Muscle layer of colon (tissue), 2 donors: ENCODE data around the gene PPP5C.
A peak's percentile ranks its signal among the peaks of the same experiment; 100 is the strongest.
"Not testable (repeated sequence)": the region's sequence is repeated elsewhere in the genome, so short reads cannot be mapped to it uniquely, and the experiment has no call there.

Source experiments
- H3K27ac ChIP-seq: one replicate; pipeline ENCODE4 v1.7.0; 2013; ENCODE audit warnings: low read depth, mild to moderate bottlenecking, low read length, moderate library complexity
- H3K27me3 ChIP-seq, 2 donors: one replicate each; pipeline ENCODE4 v1.7.0; 2013; ENCODE audit warnings: low read length in 2 of 2, mild to moderate bottlenecking in 2 of 2; ENCODE audit not compliant: insufficient read depth in 2 of 2, control insufficient read depth in 1 of 2
- H3K36me3 ChIP-seq: one replicate; pipeline ENCODE4 v1.7.0; 2013; ENCODE audit warnings: mild to moderate bottlenecking, low read length; ENCODE audit not compliant: insufficient read depth
- H3K4me1 ChIP-seq: one replicate; pipeline ENCODE4 v1.7.0; 2013; ENCODE audit warnings: mild to moderate bottlenecking, low read length; ENCODE audit not compliant: insufficient read depth
- H3K4me3 ChIP-seq, 2 donors: one replicate each; pipeline ENCODE4 v1.7.0; 2013; ENCODE audit warnings: low read length in 2 of 2, low read depth in 1 of 2, mild to moderate bottlenecking in 1 of 2, moderate library complexity in 1 of 2
- H3K9ac ChIP-seq: one replicate; pipeline ENCODE4 v1.7.0; 2013; ENCODE audit warnings: low read length
- H3K9me3 ChIP-seq: one replicate; pipeline ENCODE4 v1.7.0; 2013; ENCODE audit warnings: mild to moderate bottlenecking, low read length
- donor health status: abdominal sarcoma.
- donor health status: Adenocarcinoma of cecum.

The PPP5C gene

DNA sequence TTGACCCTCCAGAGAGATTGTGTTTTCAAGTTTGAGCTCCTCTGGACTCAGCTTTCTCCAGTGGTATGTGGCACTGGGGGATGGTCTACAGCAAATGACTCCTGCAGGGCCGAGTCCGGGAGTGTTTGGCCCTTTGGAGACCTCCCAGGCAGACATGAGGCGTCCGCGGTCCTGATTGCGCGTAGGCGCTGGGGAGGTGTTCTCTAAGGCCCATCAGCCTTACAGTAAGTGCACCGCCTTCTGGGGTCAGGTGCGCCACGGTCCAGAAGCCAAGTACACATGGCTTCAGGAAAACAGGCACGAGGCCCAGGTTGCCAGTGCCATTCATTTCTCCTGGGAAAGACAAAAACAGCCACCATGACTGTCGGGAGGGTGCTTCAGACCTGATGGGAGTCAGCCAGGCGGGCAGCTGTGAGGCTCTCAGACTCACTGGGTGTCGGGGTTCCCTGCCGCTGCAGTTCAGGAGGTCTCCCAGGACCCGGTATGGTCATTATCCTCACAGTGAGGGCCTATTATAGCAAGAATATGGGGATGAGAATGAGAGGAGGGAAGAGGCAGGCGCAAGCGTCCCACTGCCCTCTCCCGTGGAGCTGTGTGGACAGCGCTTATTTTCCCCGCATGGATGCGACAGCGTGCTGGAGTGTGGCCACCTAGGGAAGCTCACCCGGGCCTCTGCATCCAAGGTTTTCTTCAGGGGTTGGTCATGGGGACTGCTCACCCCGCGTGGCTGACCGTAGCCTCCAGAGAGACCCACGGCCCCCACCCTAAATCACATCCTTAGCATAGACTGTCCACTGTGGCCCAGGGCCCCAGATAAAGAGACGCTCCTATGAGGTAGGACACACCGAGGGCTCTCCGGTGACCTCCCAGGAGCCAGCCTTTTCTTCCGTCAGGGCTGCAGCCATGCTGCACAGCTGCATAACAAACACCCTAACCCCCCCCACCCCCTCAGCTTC lies 44.7 kb downstream of the PPP5C start:
- H3K27ac ChIP-seq = no peak overlapping the region
- no peaks in the 10 kb centered on the region for H3K4me1 ChIP-seq
- peaks cover 43% of the 10 kb centered on the region for H3K36me3 ChIP-seq
- no peak overlapping the region for H3K4me3 ChIP-seq
- no peak overlapping the region for H3K9ac ChIP-seq
- H3K9me3 ChIP-seq = no peaks in the 10 kb centered on the region
- no peaks in the 10 kb centered on the region for H3K27me3 ChIP-seq

DNA sequence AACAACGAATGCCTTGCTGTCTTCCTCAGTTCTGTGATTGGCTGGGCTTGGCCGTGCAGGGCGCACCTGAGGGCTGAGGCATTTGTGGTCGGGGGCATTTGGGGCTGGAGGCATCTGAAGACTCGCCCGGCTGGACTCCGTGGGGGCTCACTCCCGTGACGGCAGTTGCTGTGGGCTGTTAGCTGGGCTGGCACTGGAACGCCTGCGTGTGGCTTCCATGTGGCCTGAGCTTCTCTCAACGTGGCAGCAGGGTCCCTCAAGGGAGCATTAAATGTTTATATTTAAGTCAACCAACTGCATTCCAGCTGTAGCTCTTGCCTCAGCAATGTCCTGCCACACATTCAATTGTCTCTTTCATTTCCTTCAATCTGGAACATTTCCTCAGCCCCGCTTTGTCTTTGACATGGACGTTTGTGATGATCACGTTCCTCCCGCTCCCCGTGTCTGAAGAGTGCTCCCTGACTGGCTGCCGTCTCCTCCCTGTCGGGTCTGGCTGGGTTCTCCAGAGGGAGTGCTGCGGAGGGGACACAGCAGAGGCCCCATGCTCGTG lies 45.4 kb downstream of the PPP5C start:
- Histone ChIP-seq H3K9me3 (no peaks in the 10 kb centered on the region), H3K27ac (no peak overlapping the region), H3K4me3 (no peak overlapping the region), H3K4me1 (no peaks in the 10 kb centered on the region), H3K36me3 (peaks cover 41% of the 10 kb centered on the region), H3K9ac (no peak overlapping the region), H3K27me3 (no peaks in the 10 kb centered on the region)

DNA sequence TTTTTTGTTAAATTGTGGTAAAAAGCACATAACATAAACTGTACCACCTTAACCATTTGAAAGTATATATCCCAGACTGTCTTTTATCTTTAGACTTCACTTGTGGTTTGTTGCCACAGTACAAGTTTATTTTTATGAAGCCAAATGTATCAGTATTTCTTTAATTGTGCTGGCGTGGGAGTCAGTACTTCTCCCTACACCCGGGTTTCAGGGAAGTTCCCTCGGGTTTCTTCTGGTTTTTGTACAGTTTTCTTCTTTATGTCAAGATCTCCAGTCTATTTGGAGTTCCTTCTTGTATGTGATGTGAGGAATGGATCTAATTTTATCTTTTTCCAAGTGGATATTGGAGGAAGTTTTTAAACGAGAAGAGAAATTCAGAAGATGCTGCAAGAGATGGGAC lies 46.0 kb downstream of the PPP5C start:
- Histone ChIP-seq H3K36me3 (peaks cover 36% of the 10 kb centered on the region), H3K4me1 (no peaks in the 10 kb centered on the region), H3K27ac (no peak overlapping the region), H3K9ac (no peak overlapping the region), H3K27me3 (no peaks in the 10 kb centered on the region), H3K9me3 (no peaks in the 10 kb centered on the region), H3K4me3 (no peak overlapping the region)

DNA sequence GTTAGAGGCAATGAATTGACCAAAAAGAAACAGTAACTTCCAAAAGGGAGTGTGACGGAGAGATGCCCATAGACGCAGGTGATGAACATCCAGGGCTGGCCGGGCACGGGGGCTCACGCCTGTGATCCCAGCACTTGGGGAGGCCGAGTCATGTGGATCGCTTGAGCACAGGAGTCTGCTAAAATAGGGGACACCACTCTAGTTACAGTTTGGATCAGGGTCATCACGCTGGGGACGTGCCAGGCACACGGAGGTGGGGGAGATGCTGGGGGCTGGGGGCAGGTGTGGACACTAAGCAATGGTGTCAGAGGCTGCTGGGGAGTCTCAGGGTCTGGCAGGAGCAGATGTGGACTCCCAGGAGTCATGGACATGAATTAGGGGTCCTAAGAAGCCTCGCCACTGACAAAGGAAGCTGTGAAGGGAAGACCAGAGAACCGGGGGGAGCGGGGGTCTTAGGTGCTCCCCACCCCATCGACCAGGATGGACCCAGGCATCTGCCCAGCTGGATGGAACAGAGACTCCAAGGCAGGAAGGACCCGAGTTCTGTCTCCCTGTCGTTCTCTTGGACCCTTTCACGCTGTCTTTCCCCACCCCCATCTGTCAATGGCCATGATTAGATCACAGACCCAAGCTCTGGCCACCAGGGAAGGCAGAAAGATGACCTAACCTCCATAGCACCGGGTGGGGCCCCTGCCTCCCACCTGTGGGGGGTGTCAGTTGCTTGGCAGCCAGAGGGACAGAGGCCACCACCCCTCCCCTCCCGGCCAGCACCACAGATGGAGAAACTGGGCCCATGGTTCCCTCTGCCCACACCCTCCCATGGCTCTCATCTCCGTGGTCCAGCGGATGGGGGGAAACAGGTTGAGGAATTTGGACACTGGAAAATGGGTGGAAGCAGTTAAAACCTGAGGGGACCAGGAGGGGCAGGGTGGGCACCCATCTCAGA lies 46.8 kb downstream of the PPP5C start:
- H3K27me3 ChIP-seq = no peaks in the 10 kb centered on the region

DNA sequence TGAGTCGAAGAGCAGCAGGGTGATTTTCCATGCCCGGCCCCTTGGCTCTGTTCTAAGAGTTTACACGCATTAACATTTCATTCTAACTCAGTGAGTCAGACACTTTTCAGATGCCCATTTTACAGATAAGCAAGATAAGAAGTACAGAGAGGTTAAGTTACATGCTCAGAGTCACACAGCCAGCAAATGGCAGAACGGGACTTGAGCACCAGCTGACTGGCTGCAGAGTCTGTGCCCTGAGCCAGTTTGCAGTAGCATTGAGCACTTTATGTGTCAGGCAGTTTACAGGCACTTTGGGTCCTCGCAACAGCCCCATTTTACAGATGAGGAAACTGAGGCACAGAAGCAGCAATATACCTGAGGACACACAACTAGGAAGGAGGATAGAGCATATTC lies 47.5 kb downstream of the PPP5C start:
- H3K36me3 ChIP-seq = peaks cover 21% of the 10 kb centered on the region
- H3K9ac ChIP-seq = no peak overlapping the region
- H3K4me3 ChIP-seq = no peak overlapping the region
- no peak overlapping the region for H3K27ac ChIP-seq
- H3K9me3 ChIP-seq = no peaks in the 10 kb centered on the region
- no peaks in the 10 kb centered on the region for H3K27me3 ChIP-seq
- H3K4me1 ChIP-seq = no peaks in the 10 kb centered on the region

More for the DNA sequence above, 46.8 kb downstream of the PPP5C start:
- Histone ChIP-seq H3K36me3 (peaks cover 27% of the 10 kb centered on the region), H3K9me3 (no peaks in the 10 kb centered on the region), H3K27ac (no peak overlapping the region), H3K4me1 (no peaks in the 10 kb centered on the region), H3K4me3 (no peak overlapping the region), H3K9ac (no peak overlapping the region)

DNA sequence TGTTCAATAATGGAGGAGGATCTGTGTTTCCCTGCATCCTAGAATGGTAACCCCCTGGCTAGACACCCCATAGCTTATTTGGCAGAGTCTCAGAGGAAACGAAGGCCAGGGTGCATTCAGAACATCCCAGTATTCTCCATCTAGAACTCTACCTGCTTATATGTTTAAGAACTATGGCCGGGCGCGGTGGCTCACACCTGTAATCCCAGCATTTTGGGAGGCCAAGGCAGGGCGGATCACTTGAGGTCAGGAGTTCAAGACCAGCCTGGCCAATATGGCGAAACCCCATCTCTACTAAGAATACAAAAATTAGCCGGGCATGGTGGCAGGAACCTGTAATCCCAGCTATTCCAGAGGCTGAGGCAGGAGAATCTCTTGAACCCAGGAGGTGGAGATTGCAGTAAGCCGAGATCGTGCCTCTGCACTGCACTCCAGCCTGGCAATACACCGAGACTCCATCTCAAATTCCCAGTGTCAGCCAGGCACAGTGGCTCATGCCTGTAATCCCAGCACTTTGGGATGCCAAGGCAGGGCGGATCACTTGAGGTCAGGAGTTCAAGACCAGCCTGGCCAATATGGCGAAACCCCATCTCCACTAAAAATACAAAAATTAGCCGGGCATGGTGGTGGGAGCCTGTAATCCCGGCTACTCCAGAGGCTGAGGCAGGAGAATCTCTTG lies 51.1 kb downstream of the PPP5C start:
- not testable (repeated sequence) for H3K4me3 ChIP-seq

DNA sequence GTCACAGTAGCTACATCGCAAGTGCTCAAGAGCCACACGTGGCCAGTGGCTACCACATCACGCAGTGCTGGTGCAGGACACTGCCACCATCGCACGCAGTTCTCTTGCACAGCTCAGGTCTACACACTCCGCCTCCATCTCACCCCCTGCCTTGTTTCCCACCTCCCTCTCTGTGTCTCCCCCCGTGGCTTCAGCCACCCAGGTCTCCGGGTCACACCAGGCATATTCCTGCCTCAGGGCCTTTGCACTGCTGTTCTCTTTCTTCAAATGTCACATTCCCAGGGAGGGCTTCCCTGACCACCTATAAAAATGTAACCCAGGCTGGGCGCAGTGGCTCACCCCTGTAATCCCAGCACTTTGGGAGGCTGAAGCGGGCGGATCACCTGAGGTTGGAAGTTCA lies 55.8 kb downstream of the PPP5C start:
- H3K27me3 ChIP-seq = peaks cover 9 to 43% of the 10 kb centered on the region in 2 donors
- H3K4me1 ChIP-seq = peaks cover 7% of the 10 kb centered on the region
- no peak overlapping the region for H3K9ac ChIP-seq
- H3K4me3 ChIP-seq = no peak overlapping the region
- H3K9me3 ChIP-seq = no peaks in the 10 kb centered on the region
- no peak overlapping the region for H3K27ac ChIP-seq
- no peaks in the 10 kb centered on the region for H3K36me3 ChIP-seq

More for the DNA sequence above, 51.1 kb downstream of the PPP5C start:
- H3K4me1 ChIP-seq, H3K27ac ChIP-seq, H3K36me3 ChIP-seq, H3K27me3 ChIP-seq, H3K9me3 ChIP-seq, H3K9ac ChIP-seq: not testable (repeated sequence)

DNA sequence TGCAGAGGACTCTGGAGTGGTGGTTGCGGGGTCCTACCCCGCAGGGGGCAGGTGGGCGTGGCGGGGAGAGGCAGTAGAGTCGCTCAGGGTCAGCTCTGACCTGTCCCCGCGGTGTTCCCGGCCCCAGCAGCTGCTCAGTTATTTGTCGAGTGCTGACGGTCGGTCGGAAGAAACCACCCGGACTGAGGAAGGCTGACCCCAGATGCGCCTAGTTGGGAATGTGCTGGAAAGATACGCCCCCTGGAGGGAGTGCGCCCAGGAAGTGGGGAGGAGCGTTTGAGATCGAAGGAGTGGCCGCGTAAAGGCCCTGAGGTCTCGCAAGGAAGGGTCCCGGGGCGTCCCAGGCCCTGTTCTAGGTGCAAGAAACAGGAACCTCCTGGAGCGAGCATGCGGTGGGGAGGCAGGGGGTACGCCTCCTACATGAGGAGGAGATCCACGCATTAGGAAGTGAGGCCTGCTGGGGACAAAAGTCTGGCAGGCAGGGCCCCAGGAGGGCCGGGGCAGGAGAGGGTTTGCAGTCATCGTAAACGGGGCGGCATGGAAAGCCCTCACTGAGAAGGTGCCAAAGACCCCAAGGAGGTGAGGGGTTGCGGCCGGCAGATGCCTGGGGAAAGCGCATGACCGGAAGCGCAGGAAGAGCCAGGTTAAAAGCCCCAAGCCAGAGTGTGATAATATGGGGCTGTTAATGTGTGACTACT lies 57.3 kb downstream of the PPP5C start:
- Histone ChIP-seq H3K9me3 (no peaks in the 10 kb centered on the region), H3K27ac (peak overlapping the region; percentile 52), H3K27me3 (peaks cover 9 to 52% of the 10 kb centered on the region in 2 donors), H3K36me3 (no peaks in the 10 kb centered on the region), H3K9ac (no peak overlapping the region), H3K4me3 (peak overlapping the region; percentile 38 to 43), H3K4me1 (peaks cover 7% of the 10 kb centered on the region)

DNA sequence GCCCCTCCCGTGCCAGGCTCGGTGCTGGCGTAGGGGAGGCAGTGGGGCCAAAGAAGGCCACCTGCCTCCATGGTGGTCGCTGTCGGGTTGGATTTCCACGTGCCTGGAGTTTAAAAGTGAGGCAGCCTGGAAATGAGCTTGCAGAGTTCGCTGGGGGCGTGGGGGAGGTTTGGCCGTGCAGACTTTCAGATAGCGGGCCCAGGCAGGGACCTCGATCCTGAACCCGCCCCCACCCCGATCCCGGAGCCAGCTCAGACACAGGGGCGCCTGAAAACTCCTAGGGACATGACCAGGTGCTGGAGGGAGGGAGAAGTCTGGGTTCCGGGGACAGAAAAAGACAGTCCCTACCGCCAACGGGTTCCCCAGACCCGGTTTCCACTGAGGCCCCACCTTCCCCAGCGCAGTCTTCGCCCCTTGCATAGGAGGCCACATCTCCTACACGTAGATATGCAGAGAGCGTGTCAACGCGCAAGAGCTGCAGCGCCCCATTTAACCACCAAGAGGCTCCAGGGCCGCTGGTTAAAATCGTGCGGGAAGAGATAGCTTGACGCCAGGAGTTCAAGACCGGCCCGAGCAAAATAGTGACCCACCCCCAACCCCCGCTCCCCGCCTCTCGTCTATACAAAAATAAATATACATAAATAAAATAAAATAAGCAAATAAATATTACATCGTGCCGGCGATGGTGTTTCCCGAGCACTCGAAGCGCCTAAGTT lies 58.0 kb downstream of the PPP5C start:
- Histone ChIP-seq H3K9ac (no peak overlapping the region), H3K27ac (no peak overlapping the region), H3K9me3 (no peaks in the 10 kb centered on the region), H3K36me3 (no peaks in the 10 kb centered on the region), H3K27me3 (peaks cover 9 to 52% of the 10 kb centered on the region in 2 donors), H3K4me3 (peak overlapping the region in 1 of 2 donors; percentile 43), H3K4me1 (peaks cover 7% of the 10 kb centered on the region)

DNA sequence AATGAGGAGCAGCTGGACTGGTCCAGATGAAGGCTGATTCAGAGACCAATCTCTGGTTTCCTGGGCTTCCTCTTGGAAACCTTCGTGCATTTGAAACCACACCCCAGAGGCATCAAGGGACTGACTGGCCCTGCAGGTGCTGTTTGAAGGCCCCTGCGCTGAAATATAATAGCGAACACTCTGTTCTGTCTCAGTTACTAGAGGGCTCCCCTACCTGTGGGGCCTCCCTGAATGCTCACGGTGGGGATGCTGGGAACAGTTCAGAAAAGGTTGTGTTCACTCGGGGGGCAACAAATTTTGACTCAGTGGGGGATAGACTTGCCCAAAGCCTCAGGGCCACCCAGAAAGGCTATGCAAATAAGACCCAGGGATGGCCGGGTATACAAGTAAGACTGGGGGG lies 60.1 kb downstream of the PPP5C start:
- H3K4me1 ChIP-seq = peaks cover 16% of the 10 kb centered on the region
- no peak overlapping the region for H3K9ac ChIP-seq
- H3K9me3 ChIP-seq = no peaks in the 10 kb centered on the region
- H3K27me3 ChIP-seq = peaks cover 16 to 70% of the 10 kb centered on the region in 2 donors
- no peaks in the 10 kb centered on the region for H3K36me3 ChIP-seq
- H3K4me3 ChIP-seq = no peak overlapping the region
- H3K27ac ChIP-seq = no peak overlapping the region
